Kidney capillary endothelial cell (primary cell): ENCODE results near the gene TPD52L2.
"Not testable (repeated sequence)": the region's sequence is repeated elsewhere in the genome, so short reads cannot be mapped to it uniquely, and the experiment has no call there.

Source experiments
- DNase-seq: peaks from one replicate; pipeline ENCODE4 v3.0.0-alpha.2; 2018; ENCODE audit warnings: low spot score

TPD52L2 gene

DNA sequence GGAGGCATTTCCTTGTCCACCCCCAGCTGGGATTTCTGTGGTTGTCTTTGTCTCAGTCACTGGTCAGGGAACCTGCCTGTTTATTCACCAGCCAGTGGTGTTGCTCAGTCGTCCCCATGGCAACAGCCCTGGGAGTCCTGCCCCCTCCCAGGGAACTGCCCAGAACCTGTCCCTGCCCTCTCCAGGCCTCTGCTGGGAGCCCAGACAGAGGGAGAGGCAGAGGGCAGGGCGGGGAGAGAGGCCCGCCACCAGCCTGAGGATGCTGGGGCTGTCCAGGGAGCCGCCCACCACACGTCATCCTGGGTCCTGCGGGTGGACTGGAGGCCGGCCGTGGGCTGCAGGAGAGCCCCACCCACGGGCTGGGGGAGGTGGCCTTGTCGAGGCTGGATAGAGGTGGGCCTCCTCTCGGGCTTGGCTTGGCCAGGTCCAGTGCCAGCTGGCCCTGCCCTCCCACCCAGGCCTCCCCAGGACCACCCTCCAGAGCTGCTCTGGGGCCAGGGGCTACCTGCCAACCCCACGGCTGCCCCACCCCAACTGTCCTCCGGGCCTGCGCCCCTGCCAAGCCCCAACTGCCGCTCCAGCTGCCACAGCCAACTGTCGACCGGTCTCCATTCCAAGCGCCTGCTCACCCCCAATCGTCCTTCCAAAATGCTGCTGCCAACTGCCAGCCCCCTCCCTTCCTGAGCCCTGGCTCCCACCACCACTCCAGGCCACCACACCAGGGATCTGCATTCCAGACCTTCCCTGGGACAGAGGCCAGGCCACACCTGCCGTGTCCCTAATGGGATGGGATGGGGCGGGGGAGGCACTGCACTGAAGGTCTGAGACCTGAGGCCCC is 29.8 kb upstream of the TPD52L2 start:
- DNase-seq: peak; percentile 90

DNA sequence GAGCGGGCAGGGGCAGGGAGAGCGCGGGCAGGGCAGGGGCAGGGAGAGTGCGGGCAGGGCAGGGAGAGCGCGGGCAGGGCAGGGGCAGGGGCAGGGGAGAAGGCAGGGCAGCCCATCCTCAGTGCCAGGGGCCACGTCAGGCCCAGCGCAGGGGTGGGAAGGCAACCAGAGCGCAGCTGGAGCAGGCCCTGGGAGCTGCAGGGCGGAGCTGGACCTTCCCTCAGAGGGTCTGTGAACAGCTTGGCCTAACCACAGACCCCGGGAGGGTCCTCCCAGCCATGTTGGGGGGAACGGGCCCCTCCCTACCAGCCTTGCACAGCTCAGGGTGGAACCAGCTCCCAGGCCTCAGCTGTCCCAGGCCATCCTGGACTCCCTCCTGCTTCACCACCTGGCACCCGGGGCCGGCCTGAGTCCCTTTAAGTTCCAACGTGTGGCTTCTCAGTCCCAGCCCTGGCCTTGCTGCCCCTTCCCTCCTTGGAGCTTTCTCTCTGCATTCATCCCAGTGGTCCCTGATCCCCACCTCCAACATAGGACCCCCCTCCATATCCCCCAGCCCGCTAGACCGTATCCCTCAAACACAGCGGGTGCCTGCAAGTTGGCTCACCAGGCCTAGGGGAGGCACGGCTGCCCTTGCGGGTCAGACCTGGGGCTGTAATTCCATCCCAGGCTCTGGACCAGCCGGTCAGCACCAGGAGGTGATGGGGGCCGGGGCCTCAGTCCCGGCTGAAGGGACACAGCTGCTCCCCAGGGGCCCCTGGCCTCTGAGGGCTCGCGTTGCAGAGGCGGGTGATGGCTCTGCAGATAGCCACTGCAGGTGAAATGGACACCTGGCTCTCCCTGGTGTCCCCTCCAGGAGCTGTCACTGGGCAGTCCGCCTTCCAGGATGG is 28.4 kb upstream of the TPD52L2 start:
- DNase-seq: no peak

DNA sequence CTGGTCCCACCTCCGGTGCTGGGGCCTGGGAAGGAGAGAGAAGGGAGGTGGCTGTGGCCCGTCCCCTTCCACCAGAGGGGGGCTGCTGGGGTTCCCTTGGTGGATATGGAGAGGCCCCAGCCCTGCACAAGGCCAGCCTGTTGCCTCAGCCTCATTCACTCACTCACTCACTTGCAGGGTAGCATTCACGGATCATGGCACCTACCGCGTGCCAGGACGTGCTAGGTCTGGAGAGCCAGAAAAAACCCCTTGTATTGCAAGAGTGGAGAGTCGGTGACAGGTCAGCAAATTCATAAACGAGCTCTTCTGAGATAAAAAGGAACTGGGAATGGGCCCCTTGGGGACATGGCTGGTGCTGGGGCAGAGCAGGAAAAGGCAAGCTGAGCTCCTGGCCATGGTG is 27.6 kb upstream of the TPD52L2 start:
- DNase-seq: no peak

DNA sequence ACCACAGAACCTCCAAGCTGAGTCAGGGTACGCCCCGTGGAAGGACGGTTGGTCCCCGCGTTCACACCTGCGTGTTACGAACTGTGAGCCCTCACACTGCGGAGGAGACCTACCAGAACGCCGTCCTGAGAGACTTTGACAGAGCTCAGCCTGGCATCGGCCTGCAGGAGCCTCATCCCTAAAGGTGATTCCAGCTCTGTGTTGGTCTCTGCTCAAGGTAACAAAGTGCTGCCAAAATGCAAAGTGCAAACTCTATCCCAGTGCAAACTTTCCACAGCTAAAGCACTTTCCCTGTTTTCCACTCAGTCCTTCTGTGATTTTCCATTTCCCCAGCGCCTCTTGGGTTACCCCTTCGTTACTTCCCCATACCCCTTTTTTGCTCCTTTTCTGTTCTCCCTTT is 25.4 kb upstream of the TPD52L2 start:
- no peak for DNase-seq

DNA sequence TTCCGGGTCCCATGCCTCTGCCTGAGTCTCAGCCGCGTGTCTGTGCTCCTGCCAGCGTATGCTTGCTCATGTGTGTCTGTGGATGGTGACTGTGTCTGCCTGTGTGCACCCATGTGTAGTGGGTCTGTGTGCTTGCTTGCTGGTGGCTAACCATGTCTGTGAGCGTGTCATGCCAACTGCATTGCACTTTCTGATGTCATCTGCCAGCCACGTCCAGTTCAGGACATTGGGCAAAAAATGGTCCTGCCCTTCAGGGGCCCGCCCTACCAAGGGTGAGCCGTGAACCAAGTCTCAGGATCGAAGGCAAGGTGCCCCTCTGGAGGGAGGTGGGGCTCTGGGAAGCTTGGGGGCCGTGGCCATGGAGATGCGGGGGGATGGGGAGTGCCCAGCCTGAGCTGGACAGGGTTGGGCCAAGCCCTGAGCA is 24.7 kb upstream of the TPD52L2 start:
- DNase-seq: no peak

DNA sequence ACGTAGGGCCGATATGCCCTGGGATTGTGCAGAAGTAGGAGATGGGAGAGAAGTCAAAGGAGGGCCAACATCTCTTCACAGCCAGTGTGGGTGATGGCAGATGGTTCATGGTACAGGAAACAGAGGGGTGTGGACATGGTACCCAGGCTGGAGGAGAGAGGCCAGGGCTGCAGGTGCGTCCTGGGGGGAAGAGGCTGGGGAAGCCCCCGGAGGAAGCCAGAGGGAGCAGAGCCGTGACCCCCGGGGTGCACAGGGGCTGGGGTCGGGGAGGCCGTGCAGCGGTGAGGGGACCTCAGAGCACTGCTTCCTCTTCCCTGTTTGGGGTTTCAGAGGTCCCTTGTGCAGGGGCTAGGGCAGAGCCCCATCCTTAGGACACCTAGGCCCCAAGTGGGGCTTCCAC is 22.8 kb upstream of the TPD52L2 start:
- no peak for DNase-seq

DNA sequence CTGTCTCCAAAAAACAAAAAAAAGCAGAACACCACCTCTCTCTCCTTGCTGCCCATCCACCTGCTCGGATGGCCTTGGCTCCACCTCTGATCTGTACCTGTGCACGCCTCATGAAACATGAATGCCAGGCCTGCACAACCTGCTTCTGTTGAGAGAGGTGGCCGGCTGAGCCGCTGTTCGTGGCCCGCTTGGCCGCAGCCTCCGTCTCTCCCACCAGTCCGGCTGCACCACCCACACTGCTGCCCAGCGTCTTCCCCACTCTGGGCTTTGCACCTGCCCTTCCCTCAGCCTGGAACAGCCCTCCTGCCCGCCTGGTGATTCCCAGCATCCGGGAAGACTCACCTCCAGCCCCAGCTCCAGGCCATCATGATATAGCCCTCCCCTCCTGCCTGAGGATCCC is 21.8 kb upstream of the TPD52L2 start:
- no peak for DNase-seq

DNA sequence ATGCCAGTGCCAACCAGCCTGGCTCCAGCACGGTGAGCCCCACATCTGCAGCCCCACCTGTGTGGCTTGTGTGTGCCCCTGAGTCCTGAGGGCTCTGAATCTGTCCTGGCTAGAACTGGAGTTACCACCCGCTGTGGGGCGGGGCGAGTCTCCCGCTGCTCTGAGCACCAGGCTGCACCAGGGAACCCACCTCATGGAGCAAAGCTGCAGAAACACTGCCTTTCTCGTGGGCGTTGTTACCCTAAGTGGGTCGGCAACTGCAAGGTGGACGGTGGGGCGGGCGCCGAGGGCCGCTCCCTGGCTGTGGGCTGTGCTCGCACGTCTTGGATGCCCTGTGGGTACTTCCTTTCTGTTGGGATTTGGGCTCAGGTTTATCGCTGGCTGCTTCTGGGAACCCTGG is 21.3 kb upstream of the TPD52L2 start:
- DNase-seq: no peak

DNA sequence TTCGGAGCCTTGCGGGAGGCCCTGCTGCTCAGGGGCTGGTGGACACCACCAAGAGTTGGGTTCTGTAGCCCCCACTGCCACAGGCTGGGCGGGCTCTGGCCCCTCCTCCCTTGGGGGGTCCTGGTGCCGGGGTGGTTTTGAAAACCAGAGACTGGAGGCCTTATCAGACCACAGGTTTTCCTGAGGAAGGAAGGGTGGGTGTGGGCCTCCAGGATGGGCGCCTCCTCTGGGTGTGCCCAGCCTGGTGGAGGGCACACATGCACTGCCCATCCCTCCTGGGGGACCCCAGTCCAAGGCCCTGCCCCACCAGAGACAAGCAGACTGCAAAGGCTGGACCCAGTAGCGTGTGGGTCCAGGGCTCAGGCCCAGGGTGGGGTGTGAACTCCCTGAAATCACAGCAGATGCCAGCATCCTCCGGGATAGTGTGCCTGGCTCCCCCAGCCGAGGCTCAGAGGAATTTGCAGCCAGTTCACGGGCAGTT is 20.5 kb upstream of the TPD52L2 start:
- no peak for DNase-seq

DNA sequence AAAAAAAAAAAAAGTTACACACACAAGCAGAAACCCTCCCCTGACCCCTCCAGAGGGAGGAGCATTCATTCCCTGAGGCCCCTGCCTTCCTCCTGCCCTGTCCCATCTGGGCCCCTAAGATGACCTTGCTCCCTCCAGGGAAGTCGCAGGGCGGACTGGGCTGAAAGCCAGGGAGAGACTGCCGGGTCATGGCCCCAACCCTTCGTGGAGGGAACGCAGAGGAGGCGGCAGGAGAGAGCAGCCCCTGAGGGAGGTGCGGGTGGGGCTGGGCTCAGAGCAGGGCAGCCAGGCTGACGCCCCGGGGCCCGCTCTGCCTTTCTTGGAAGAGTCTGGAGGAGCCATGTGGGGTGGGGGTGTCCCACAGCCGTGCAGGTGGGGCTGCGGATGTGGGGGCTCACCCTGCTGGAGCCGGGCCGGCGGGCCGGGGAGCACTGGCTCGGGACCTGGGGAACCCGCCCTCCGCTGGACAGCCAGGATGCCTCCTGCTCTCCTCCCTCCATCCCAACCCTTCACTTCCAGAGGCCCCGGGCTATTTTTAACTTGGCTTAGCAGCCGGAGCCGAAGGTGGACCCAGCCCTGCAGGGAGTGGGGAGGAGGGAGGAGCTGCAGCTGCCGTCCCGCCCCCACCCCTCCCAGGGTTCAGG is 18.8 kb upstream of the TPD52L2 start:
- no peak for DNase-seq

DNA sequence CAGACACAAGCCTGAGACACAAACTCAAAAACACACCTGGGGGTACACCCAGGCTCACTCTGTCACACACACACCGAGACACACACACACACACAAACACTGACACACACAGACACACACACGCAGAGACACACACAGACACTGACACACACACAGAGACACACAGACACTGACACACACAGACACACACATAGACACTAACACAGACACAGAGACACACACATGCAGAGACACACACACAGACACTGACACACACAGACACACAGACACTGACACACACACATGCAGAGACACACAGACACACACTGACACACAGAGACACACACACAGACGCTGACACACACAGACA is 18.2 kb upstream of the TPD52L2 start:
- DNase-seq: no peak

DNA sequence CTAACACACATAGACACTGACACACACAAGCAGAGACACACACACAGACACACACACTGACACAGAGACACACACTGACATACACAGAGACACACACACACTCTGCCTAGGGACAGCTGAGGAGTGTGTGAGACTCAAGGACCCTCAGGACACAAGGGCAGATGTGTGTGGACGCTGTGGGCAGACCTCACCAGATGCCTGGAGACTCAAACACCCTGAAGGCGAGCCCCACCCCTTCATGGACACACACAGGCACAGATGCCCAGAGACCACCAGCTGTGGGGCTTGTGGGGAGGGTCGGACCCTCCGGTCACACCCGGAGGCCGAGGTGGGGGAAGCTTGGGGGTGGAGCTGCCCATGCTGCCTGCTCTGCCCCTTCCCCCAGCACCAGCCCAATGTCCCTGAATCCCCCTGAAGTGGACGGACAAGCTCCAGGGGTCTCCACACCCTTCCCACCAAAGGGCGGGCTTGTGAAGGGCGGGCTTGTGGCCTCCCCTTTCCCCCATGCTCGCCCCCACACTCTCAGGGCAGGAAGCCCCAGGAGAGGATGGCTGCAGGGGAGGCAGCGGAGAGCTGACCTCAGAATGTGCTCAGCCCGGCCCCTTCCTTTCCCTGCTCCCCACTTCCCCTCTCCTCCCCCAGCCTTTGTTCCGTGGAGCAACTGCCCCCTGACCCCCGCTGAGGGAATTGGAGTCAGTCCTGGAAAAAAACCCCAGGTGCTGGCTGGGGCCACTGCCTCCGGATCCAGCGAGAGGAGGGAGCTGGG is 17.6 kb upstream of the TPD52L2 start:
- DNase-seq: no peak

DNA sequence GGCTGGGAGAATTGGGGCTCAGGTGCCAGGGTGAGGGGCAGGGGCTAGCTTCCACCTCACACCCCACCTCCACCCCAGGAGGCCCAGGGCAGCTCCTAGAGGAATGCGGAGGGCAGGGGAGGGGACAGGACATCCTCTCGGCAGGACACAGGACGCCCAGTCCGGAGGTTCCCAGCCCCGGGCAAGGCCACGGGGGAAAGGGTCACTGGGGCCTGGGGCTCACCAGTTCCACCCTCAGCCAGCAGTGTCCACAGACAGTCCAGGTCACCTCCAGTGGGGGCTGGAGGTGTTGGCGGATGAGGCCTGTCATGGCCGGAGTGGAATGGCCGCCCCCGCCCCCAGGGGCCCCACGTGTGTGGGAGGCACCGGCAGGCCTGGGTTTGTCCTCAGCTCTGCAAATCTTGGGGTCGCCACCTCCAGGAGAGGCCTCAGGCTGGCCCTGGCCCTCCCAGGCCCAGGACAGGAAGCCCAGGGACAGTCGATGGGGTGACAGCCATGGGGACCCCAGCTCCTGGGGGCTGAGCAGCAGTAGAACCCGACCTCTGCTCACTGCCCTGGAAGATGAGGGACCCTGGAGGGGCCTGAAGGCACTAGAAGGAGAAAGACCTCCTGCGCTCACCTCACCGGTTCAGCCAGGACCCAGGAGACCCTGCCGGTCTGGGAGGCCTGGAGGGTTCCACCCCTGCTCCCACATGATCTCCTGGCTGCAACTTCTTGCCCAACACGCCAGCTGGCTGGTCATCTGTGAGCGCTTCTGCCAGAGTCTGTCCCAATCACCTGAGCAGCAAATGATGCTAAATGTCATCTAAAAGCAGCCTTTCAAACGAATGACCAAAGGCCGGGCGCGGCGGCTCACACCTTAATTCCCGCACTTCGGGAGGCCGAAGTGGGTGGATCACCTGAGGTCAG is 16.8 kb upstream of the TPD52L2 start:
- DNase-seq: no peak

DNA sequence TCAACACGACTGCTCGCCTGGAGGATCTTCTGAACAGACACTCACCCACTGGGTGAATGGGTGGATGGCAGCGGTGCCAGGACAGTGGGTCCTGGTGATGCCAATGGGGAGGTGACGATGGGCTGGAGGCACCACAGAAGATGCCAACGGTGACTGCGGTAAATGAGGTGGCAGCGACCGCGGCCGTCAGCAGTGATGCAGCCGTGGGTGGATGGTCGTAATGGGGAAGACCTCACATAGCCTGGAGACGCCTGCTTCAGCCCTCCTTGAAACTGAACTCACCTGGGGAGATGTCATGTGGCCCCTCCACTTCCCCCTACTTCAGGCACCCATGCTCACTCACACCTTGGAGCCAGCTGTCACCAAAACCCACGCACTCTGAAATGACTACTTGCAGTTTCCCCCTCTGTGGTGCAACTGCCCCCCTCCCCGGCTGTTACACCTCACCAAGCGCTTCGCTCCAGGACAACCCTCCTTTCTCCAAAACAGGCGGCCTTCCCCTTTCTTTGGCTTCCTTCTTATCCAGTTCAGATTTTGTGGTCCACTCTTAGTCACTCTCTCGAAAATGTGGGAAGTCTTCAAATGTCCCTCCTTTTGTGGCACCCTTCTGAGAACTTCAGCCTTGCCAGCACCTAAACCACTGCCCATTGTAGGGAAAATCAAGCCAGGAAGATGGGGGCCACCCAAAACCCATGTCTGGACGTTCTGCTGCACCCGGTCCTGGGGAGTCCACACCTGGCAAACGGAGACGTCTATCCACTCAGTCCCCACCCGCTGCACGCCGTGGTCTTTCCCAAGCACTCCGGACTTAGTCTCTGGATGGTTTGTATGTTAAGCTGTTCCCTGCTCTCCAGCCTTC is 14.2 kb upstream of the TPD52L2 start:
- no peak for DNase-seq

DNA sequence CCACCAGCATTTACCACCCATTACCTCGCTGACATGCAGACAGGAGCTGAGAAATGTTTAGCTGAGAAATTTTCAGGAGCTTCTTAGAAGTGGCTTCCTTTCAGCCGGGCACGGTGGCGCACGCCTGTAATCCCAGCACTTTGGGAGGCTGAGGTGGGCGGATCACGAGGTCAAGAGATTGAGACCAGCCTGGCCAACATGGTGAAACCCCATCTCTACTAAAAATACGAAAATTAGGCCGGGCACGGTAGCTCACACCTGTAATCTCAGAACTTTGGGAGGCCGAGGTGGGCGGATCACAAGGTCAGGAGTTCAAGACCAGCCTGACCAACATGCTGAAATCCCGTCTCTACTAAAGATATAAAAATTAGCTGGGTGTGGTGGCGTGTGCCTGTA is 13.5 kb upstream of the TPD52L2 start:
- not testable (repeated sequence) for DNase-seq

DNA sequence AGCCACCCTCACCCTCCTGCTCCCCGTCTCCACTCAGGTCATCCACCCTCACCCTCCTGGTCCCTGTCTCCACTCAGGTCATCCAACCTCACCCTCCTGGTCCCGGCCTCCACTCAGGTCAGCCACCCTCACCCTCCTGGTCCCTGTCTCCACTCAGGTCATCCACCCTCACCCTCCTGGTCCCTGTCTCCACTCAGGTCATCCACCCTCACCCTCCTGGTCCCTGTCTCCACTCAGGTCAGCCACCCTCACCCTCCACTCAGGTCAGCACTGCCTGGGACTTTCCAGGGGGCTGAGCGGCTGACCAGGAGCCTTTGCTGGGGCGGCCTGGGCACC is 11.4 kb upstream of the TPD52L2 start:
- not testable (repeated sequence) for DNase-seq

DNA sequence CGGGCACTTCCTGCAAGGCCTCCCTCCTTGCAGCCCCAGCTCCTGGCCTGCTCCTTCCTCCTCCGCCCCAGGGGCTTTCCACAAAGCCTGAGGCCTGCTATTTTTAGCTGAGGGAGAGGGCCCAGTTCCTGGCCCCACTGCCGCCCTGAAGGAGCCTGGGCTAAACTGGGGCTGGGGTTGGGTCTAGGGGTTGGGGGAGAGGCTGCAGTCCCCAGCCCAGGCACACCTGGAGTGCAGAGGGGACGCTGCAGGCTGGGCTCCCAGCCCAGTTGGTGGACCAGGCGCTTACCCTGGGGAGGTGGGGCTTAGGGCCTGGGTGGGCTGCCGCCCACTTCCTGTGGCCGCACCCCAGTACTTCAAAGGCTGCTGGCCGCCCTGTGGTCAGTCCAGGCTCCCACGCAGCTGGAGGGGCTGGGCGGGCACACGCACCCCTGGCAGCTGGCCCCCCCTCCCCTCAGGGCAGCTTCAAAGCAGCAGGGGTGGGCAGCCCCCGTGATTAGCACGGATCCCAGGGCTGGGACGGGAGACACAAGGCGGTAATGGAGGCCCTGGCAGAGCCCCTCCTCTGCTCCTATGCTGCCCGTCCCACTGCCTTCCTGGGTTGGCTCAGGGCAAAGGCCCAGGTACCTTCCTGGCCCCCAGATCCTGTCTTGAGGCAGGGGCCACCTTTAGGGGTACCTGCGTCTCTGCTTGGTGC is 10.9 kb upstream of the TPD52L2 start:
- no peak for DNase-seq

DNA sequence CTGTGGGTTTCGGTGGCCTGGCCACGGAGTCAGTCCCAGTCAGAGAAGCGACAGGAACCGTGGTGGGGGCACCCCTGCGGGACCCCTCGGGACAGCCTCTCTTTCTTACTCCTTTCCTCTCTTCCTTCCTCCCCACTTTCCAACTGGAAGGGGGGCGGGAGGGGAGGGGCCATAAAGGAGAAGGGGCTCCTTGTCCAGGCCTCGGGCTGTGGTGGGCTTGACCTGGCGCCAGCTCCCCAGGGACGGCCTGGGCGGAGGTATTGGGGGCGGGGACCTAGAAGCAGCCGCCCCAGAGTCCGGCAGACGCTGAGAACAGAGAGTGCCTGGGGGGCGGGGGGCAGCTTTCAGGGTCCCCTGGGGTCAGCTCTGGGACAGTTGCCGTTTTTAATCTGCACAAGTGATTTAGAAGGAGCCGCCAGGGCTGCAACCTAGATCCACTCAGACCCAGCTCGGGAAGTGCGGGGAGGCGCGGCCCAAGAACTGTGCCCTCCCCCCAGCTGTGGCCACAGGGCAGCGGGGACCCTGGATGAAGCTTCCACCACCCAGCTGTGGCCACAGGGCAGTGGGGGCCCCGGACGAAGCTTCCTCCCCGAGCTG is 10.2 kb upstream of the TPD52L2 start:
- DNase-seq: no peak
